Keratinocyte (primary cell): ENCODE measurements around the gene TYROBP.

ENCODE experiments used
- EZH2 ChIP-seq: IDR thresholded peaks from one replicate; pipeline ENCODE4 v1.6.1; 2012; ENCODE audit warnings: inconsistent platforms, mild to moderate bottlenecking, low read length, moderate library complexity
- TF ChIP-seq, protein P1 (sequence below), 3 experiments: IDR thresholded peaks in 1 of 3; conservative IDR thresholded peaks in 1 of 3; optimal IDR thresholded peaks in 1 of 3; 2 replicates in 2 of 3; 3 replicates in 1 of 3; pipeline versions ENCODE3 to v1.5.1; 2011; ENCODE audit warnings: low read length in 3 of 3, mild to moderate bottlenecking in 3 of 3, moderate library complexity in 2 of 3, control low read depth in 1 of 3, inconsistent platforms in 1 of 3; ENCODE audit not compliant: insufficient read depth in 2 of 3; ENCODE audit errors: extremely low read depth in 1 of 3

DNA sequence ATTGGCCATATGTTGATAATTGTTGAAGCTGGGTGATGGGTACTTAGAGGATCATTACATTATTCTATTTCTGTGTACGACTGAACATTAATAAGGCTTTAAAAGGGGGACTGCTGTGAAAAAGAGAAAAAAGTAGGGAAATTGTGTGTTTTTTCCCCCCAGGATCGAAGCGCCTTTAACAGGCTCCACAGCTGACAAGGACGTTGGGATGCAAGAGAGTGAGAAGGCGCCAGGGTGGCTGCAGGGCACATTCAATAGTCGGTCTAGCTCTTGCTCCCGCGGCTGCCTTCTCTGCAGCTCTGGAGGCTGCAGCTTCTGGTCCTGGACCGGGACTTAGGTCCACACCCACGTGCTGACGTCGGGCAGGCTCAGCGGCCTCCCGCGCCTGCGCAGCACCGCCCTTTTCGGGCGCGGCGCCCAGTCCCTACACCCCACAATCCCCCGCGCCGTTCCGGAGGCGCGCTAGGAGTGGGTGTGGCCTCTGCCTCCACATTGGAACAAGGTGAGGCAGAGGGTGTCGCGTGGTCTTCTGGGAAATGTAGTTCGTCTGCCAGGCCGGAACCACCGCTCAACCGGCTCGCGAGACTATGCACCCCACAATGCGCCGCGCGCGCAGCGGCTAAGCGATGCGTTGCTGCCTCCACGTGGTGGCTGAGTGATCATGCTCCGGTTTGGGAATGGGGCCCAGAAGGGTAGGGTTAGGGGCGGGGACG is 23.2 kb upstream of the TYROBP start:
- TF ChIP-seq, protein P1, sequence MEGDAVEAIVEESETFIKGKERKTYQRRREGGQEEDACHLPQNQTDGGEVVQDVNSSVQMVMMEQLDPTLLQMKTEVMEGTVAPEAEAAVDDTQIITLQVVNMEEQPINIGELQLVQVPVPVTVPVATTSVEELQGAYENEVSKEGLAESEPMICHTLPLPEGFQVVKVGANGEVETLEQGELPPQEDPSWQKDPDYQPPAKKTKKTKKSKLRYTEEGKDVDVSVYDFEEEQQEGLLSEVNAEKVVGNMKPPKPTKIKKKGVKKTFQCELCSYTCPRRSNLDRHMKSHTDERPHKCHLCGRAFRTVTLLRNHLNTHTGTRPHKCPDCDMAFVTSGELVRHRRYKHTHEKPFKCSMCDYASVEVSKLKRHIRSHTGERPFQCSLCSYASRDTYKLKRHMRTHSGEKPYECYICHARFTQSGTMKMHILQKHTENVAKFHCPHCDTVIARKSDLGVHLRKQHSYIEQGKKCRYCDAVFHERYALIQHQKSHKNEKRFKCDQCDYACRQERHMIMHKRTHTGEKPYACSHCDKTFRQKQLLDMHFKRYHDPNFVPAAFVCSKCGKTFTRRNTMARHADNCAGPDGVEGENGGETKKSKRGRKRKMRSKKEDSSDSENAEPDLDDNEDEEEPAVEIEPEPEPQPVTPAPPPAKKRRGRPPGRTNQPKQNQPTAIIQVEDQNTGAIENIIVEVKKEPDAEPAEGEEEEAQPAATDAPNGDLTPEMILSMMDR (optimal IDR thresholded peaks at IDR 0.05 in 1 of 3, IDR thresholded peaks at IDR 0.05 in 1 of 3, conservative IDR thresholded peaks at IDR 0.05 in 1 of 3; ENCODE audit: extremely low read depth in 1 of 3, insufficient read depth in 2 of 3, low read length in 3 of 3): peak; percentile 91 to 100 (median 94)
- no peak for TF ChIP-seq EZH2
